ENCODE results near the gene SNIP1.
"Not testable (repeated sequence)": the region's sequence is repeated elsewhere in the genome, so short reads cannot be mapped to it uniquely, and the experiment has no call there.

The SNIP1 gene

GRCh38 chr1:37553927-37554808, at the start of gene SNIP1:
Gene SNIP1 (minus strand): TSS chr1:37554293. CDS start chr1:37554229, 64 bp downstream.
- DNase-seq (ENCODE audit: low read depth in 2 of 2), result peak; percentile 81 to 85

- no peak for DNase-seq (ENCODE audit: low read depth in 2 of 2)
Observed at GRCh38 chr1:37602750-37603694, 48.9 kb upstream of the SNIP1 start.

- no peak for DNase-seq (ENCODE audit: low read depth in 2 of 2)
Observed at GRCh38 chr1:37601441-37601840, 47.3 kb upstream of the SNIP1 start.

- DNase-seq (ENCODE audit: low read depth in 2 of 2), result no peak
Observed at GRCh38 chr1:37599940-37600339, 45.8 kb upstream of the SNIP1 start.

GRCh38 chr1:37596182-37596667, 42.1 kb upstream of the SNIP1 start:
- DNase-seq (ENCODE audit: low read depth in 2 of 2), result no peak

GRCh38 chr1:37595440-37596181, 41.5 kb upstream of the SNIP1 start, which contains the start of gene GNL2:
Gene GNL2 (minus strand): TSS chr1:37595937. CDS start chr1:37595822, 115 bp downstream.
- peak; percentile 82 to 87 for DNase-seq (ENCODE audit: low read depth in 2 of 2)

- no peak for DNase-seq (ENCODE audit: low read depth in 2 of 2)
Observed at GRCh38 chr1:37593726-37594125, 39.6 kb upstream of the SNIP1 start.

GRCh38 chr1:37588939-37589338, 34.8 kb upstream of the SNIP1 start:
- DNase-seq (ENCODE audit: low read depth in 2 of 2), result no peak

- DNase-seq (ENCODE audit: low read depth in 2 of 2), result not testable (repeated sequence)
Observed at GRCh38 chr1:37584544-37584943, 30.5 kb upstream of the SNIP1 start.

- DNase-seq (ENCODE audit: low read depth in 2 of 2), result peak in 1 of 2 experiments; percentile 23
Observed at GRCh38 chr1:37575692-37576091, 21.6 kb upstream of the SNIP1 start.

GRCh38 chr1:37574834-37575480, 20.9 kb upstream of the SNIP1 start:
- peak; percentile 75 to 81 for DNase-seq (ENCODE audit: low read depth in 2 of 2)

- DNase-seq (ENCODE audit: low read depth in 2 of 2), result no peak
Observed at GRCh38 chr1:37570528-37571334, 16.6 kb upstream of the SNIP1 start.

- no peak for DNase-seq (ENCODE audit: low read depth in 2 of 2)
Observed at GRCh38 chr1:37567023-37567422, 12.9 kb upstream of the SNIP1 start.

GRCh38 chr1:37564892-37565291, 10.8 kb upstream of the SNIP1 start:
- DNase-seq (ENCODE audit: low read depth in 2 of 2), result no peak

- DNase-seq (ENCODE audit: low read depth in 2 of 2), result no peak
Observed at GRCh38 chr1:37562984-37563383, 8.9 kb upstream of the SNIP1 start.

- peak in 1 of 2 experiments; percentile 9 for DNase-seq (ENCODE audit: low read depth in 2 of 2)
Observed at GRCh38 chr1:37561133-37562132, 7.3 kb upstream of the SNIP1 start.

- DNase-seq (ENCODE audit: low read depth in 2 of 2), result no peak
Observed at GRCh38 chr1:37560401-37561132, 6.5 kb upstream of the SNIP1 start.

- not testable (repeated sequence) for DNase-seq (ENCODE audit: low read depth in 2 of 2)
Observed at GRCh38 chr1:37559957-37560379, 5.9 kb upstream of the SNIP1 start.
